ENCODE measurements around the gene CYTH4. TPM values are rescaled to one million over a fixed set of nuclear protein-coding genes. Genes with fewer than 3 reads are reported as not detected.

Gene CYTH4
- total and polyA plus RNA-seq, 4 donors: 10.5 to 84.2 (median 35.0) TPM

GRCh38 chr22:37289156-37289735, 6.9 kb downstream of the CYTH4 start:
- WGBS, 2 donors: 90 to 94% methylated on average over 7 of the region's 7 CpGs
- Histone ChIP-seq H3K27me3 (ENCODE audit: control insufficient read depth in 3 of 3, insufficient read depth in 3 of 3, low read length in 2 of 3) (peaks cover 0 to 2% (median 0%) of the 10 kb centered on the region in 3 donors), H3K36me3 (ENCODE audit: control insufficient read depth in 4 of 4, insufficient read depth in 4 of 4, low read length in 4 of 4) (peaks cover 0 to 6% (median 0%) of the 10 kb centered on the region in 4 donors), H3K9ac (ENCODE audit: insufficient read depth in 1 of 2, low read length in 2 of 2) (no peak overlapping the region), H3K4me3 (no peak overlapping the region), H3K4me1 (ENCODE audit: control insufficient read depth in 5 of 5, insufficient read depth in 5 of 5, low read length in 5 of 5) (no peaks in the 10 kb centered on the region), H3K27ac (ENCODE audit: low read depth in 1 of 2, low read length in 1 of 2) (no peak overlapping the region), H3K9me3 (ENCODE audit: control insufficient read depth in 4 of 4, insufficient read depth in 3 of 4, low read length in 3 of 4) (no peaks in the 10 kb centered on the region)
- DNase-seq (no peak), ATAC-seq (ENCODE audit: insufficient read depth, low FRiP score) (no peak)
- TF ChIP-seq, protein P1, sequence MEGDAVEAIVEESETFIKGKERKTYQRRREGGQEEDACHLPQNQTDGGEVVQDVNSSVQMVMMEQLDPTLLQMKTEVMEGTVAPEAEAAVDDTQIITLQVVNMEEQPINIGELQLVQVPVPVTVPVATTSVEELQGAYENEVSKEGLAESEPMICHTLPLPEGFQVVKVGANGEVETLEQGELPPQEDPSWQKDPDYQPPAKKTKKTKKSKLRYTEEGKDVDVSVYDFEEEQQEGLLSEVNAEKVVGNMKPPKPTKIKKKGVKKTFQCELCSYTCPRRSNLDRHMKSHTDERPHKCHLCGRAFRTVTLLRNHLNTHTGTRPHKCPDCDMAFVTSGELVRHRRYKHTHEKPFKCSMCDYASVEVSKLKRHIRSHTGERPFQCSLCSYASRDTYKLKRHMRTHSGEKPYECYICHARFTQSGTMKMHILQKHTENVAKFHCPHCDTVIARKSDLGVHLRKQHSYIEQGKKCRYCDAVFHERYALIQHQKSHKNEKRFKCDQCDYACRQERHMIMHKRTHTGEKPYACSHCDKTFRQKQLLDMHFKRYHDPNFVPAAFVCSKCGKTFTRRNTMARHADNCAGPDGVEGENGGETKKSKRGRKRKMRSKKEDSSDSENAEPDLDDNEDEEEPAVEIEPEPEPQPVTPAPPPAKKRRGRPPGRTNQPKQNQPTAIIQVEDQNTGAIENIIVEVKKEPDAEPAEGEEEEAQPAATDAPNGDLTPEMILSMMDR (IDR thresholded peaks at IDR 0.05; ENCODE audit: control extremely low read depth, extremely low read depth): no peak

- peaks cover 0 to 8% (median 0%) of the 10 kb centered on the region in 4 donors for H3K36me3 ChIP-seq (ENCODE audit: control insufficient read depth in 4 of 4, insufficient read depth in 4 of 4, low read length in 4 of 4)
- H3K27ac ChIP-seq (ENCODE audit: low read depth in 1 of 2, low read length in 1 of 2): no peak overlapping the region
- DNase-seq: no peak
- peaks cover 0 to 5% (median 0%) of the 10 kb centered on the region in 3 donors for H3K27me3 ChIP-seq (ENCODE audit: control insufficient read depth in 3 of 3, insufficient read depth in 3 of 3, low read length in 2 of 3)
- no peak for ATAC-seq (ENCODE audit: insufficient read depth, low FRiP score)
- TF ChIP-seq, protein P1 (IDR thresholded peaks at IDR 0.05; ENCODE audit: control extremely low read depth, extremely low read depth): no peak
- 75 to 87% methylated on average over 7 of the region's 7 CpGs for WGBS, 2 donors
- H3K9ac ChIP-seq (ENCODE audit: insufficient read depth in 1 of 2, low read length in 2 of 2): no peak overlapping the region
- no peaks in the 10 kb centered on the region for H3K4me1 ChIP-seq (ENCODE audit: control insufficient read depth in 5 of 5, insufficient read depth in 5 of 5, low read length in 5 of 5)
- H3K4me3 ChIP-seq: no peak overlapping the region
- H3K9me3 ChIP-seq (ENCODE audit: control insufficient read depth in 4 of 4, insufficient read depth in 3 of 4, low read length in 3 of 4): no peaks in the 10 kb centered on the region
Measured at GRCh38 chr22:37290737-37291136, 8.4 kb downstream of the CYTH4 start.

DNA sequence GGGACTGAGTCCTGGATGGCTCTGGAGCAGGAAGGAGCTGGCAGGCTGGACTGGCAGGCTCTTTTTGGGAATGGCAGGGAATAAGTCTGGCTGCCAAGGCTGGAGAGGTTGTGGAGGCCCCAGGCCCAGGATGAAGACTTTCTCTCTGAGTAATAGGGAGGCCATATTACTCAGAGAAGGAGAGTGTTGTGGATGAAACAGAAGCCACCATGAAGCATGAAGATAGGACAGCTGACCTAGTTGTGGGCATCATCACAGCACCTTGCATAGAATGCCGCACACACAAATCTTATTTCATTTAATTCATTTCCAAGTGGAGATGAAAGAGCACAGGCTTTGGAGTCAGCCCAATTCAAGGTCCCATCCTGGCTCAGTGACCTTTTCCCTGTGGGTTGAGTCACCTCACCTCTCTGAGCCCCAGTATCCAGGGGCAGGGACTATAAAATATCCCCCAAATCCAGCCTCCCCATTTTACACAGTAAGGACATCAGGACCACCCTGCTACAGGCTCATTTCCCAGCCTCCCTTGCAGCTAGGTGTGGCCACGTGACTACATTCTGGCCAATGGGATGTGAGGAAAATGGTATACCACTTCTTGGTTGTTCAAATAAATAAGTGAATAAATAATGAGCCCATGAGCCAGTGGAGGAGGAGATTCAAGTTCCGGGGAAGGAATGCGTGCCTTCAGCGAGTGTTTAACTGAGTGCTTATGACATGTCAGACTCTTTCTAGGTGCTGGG, 9.4 kb downstream of the CYTH4 start:
- Histone ChIP-seq H3K9ac (ENCODE audit: insufficient read depth in 1 of 2, low read length in 2 of 2) (no peak overlapping the region), H3K27me3 (ENCODE audit: control insufficient read depth in 3 of 3, insufficient read depth in 3 of 3, low read length in 2 of 3) (peaks cover 0 to 5% (median 0%) of the 10 kb centered on the region in 3 donors), H3K4me3 (no peak overlapping the region), H3K4me1 (ENCODE audit: control insufficient read depth in 5 of 5, insufficient read depth in 5 of 5, low read length in 5 of 5) (no peaks in the 10 kb centered on the region), H3K27ac (ENCODE audit: low read depth in 1 of 2, low read length in 1 of 2) (no peak overlapping the region), H3K36me3 (ENCODE audit: control insufficient read depth in 4 of 4, insufficient read depth in 4 of 4, low read length in 4 of 4) (peaks cover 0 to 10% (median 0%) of the 10 kb centered on the region in 4 donors), H3K9me3 (ENCODE audit: control insufficient read depth in 4 of 4, insufficient read depth in 3 of 4, low read length in 3 of 4) (no peaks in the 10 kb centered on the region)
- TF ChIP-seq, protein P1 (IDR thresholded peaks at IDR 0.05; ENCODE audit: control extremely low read depth, extremely low read depth): no peak
- ATAC-seq (ENCODE audit: insufficient read depth, low FRiP score) (no peak), DNase-seq (no peak)
- 91 to 96% methylated on average over 5 of the region's 5 CpGs for WGBS, 2 donors
